NCI-H345 (cell line): Measurements from ENCODE around the gene SRXN1.

Source experiments
- DNase-seq: peaks from one replicate; lab custom pipeline; 2025; lab: John Stamatoyannopoulos, UW

SRXN1 gene

GRCh38 chr20:675453-676314 lies 22.7 kb upstream of the SRXN1 start, which contains the start of gene SCRT2:
SCRT2 (minus strand) TSS chr20:675802; CDS start chr20:675601, 201 bp downstream.
- DNase-seq: no peak

GRCh38 chr20:675033-675452 lies 22.0 kb upstream of the SRXN1 start:
- DNase-seq: no peak

- no peak for DNase-seq
Observed at GRCh38 chr20:673603-674001, 20.6 kb upstream of the SRXN1 start.

GRCh38 chr20:672963-673602 lies 20.1 kb upstream of the SRXN1 start:
- DNase-seq: no peak

- DNase-seq: no peak
Observed at GRCh38 chr20:671252-672030, 18.4 kb upstream of the SRXN1 start.

GRCh38 chr20:669573-669972 lies 16.6 kb upstream of the SRXN1 start:
- no peak for DNase-seq

GRCh38 chr20:668638-669037 lies 15.6 kb upstream of the SRXN1 start:
- DNase-seq: no peak

- DNase-seq: no peak
Observed at GRCh38 chr20:668050-668449, 15.1 kb upstream of the SRXN1 start.

GRCh38 chr20:667351-668034 lies 14.5 kb upstream of the SRXN1 start:
- peak; percentile 33 for DNase-seq

- DNase-seq: no peak
Observed at GRCh38 chr20:666877-667276, 13.9 kb upstream of the SRXN1 start.

- no peak for DNase-seq
Observed at GRCh38 chr20:665276-665675, 12.3 kb upstream of the SRXN1 start.

- no peak for DNase-seq
Observed at GRCh38 chr20:664576-664975, 11.6 kb upstream of the SRXN1 start.

GRCh38 chr20:664151-664550 lies 11.2 kb upstream of the SRXN1 start:
- no peak for DNase-seq

GRCh38 chr20:663315-664090 lies 10.5 kb upstream of the SRXN1 start:
- no peak for DNase-seq

- no peak for DNase-seq
Observed at GRCh38 chr20:662277-663192, 9.5 kb upstream of the SRXN1 start.

GRCh38 chr20:661474-662270 lies 8.7 kb upstream of the SRXN1 start:
- no peak for DNase-seq

GRCh38 chr20:658731-659291 lies 5.8 kb upstream of the SRXN1 start:
- no peak for DNase-seq

- no peak for DNase-seq
Observed at GRCh38 chr20:658202-658601, 5.2 kb upstream of the SRXN1 start.
